Dedifferentiated amniotic fluid mesenchymal stem cell (primary cell): ENCODE measurements around the gene COL4A3.

Source experiments
- DNase-seq: peaks from one replicate; pipeline ENCODE4 v3.0.0-alpha.2; 2016; ENCODE audit errors: extremely low spot score

Gene COL4A3

DNA sequence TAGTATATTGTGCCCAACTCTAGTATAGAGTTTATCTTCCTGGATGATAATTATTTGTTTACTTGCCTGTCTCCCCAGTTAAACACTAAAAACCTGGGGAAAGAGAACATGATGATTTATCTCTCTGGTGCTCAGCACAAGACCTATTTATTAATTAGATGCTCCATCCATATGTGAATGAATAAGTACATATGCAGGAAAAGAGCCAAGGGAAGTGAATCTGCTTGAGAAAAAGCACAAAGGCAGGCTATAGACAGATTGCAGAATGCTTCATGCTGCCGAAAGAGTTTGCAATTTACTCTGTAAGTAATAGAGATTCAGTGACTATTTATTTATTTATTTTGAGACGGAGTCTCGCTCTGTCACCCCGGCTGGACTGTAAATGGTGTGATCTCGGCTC is 123.3 kb downstream of the COL4A3 start:
- DNase-seq: no peak

DNA sequence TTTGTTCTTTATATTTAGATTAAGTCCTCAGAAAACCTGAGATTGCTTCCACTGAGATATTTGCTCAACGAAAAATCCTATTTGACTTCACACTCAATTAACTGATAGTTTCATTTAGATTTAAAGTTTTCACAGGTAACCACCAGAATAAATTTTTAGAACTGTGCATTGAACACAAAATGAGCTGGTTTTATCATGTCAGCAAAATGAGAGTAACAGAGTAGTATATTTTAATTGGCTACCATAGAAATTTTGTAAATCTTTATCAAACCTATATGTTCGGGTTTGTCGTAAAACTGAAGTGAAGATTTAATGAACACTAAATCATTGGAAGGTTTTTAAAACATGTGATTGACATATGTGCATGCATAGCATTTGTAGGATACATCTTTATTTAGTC is 127.9 kb downstream of the COL4A3 start:
- DNase-seq: no peak

- DNase-seq: no peak
Observed at GRCh38 chr2:227293531-227293930, 129.1 kb downstream of the COL4A3 start.

DNA sequence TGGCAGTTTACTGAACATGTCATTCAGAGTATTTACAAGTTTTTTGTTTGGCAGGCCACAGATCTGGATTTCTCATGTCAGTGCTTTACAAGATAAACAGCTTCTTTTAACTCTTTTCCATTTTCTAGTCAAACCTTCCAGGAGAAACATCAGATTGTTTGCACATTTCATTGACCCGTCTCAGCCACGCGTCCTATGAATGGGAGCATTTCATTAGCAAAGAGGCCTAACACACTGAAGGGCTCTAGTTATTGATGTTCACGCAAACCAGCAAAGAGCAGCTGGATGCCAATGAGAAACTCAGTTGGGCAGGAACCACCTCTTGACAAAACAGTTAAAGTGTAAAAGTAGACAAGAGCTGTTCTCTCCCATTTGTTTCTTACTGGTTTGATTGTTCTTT is 131.4 kb downstream of the COL4A3 start:
- no peak for DNase-seq

- no peak for DNase-seq
Observed at GRCh38 chr2:227296671-227297405, 132.4 kb downstream of the COL4A3 start.

- DNase-seq: no peak
Observed at GRCh38 chr2:227301523-227301922, 137.1 kb downstream of the COL4A3 start.

GRCh38 chr2:227308784-227309183 is 144.4 kb downstream of the COL4A3 start:
- peak; percentile 40 for DNase-seq

DNA sequence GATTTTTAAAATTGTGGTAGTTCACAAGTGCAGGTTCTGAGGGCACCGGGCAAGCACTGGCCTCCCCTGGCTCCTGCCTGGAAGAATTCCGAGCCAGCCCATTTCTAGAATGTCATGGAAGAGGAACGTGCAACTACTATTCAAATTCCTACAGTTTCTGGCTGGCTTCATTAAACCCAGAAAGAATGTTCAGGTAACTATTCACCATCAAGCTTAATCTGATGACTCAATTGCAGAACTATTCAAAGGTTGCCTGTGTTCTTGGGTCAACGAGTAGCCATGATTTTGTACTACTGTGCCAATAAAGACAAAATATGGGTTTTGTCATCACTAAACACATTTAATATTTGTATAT is 146.3 kb downstream of the COL4A3 start:
- no peak for DNase-seq

DNA sequence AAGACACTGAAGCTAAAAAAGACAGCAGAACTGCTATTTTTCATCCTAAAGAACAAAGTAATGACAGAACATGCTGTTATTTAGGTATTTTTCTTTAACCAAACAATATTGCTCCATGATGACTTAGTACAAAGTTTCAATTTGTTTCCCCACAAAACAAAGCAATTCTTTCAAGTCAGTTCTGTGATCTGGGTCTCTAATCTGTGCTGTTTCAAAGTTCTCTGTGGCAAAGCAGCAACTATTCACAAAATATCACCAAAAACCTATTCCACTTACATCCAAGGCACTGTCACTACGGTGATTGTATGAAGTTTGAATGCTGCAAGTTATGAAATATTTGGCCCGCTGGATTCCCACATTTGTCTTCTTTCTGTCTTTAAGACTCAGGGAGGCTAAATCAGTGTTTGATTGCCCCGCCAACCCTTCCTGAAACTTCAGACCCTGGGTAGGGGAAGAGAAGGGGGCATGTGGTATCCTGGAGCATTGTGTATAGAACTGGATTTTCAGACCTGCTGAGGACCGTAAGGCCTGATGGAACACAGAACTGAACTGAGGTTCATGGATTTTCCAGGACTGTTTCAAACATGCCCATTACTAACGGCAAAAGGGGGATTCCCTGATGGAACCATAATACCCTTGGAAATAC is 147.6 kb downstream of the COL4A3 start:
- DNase-seq: no peak

- no peak for DNase-seq
Observed at GRCh38 chr2:227312579-227312978, 148.2 kb downstream of the COL4A3 start.

GRCh38 chr2:227313310-227313709 is 148.9 kb downstream of the COL4A3 start:
- no peak for DNase-seq

GRCh38 chr2:227317834-227318233 is 153.4 kb downstream of the COL4A3 start:
- no peak for DNase-seq

DNA sequence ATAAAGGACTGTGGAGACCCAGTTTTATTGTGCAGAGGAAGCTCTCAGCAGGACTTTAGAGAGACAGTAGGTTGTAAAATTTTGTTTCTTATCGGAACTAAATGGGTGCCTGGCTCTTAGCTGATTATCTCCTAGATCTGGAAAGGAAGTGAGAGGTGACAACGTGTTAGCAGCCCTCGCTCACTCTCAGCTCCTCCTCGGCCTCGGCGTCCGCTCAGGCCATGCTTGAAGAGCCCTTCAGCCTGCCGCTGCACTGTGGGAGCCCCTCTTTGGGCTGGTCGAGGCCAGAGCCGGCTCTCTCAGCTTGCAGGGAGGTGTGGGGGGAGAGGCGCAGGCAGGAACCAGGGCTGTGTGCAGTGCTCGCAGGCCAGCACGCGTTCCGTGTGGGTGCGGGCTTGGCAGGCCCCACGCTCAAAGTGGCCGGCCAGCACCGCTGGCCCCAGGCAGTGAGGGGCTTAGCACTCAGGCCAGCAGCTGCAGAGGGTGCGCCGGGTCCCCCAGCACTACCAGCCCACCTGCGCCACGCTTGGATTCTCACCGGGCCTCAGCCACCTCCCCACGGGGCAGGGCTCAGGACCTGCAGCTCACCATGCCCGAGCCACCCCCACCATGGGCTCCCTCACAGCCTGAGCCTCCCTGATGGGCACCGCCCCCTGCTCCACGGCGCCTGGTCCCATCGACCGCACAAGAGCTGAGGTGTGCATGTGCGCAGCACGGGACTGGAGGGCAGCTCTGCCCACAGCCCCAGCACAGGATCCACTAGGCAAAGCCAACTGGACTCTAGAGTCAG is 156.1 kb downstream of the COL4A3 start:
- no peak for DNase-seq

- DNase-seq: no peak
Observed at GRCh38 chr2:227322530-227323205, 158.2 kb downstream of the COL4A3 start.

DNA sequence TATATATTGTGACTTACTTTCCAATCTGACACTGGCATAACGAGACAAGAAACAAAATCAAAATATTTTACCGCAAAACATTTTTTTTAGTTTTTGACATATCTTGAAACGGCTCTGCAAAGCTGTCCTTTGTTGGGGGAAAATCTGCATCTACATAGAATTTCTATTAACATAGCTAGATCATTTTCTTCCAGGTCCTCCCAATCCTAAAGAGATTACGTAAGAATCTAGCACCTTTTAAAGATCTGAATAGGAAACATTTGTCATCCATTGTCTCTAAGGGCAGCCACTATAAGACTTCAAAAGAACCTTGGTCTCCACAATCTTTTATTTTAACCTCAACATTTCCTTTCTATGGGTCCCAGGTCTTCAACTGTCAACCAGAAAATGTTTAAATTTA is 159.4 kb downstream of the COL4A3 start:
- DNase-seq: no peak

- no peak for DNase-seq
Observed at GRCh38 chr2:227324642-227324994, 160.2 kb downstream of the COL4A3 start.

GRCh38 chr2:227324995-227325838 is 160.8 kb downstream of the COL4A3 start, which contains the start of gene MFF:
Gene MFF, plus strand, starts transcription at chr2:227325251. Its CDS starts 5,415 bp downstream, at chr2:227330666.
- DNase-seq: peak; percentile 90

DNA sequence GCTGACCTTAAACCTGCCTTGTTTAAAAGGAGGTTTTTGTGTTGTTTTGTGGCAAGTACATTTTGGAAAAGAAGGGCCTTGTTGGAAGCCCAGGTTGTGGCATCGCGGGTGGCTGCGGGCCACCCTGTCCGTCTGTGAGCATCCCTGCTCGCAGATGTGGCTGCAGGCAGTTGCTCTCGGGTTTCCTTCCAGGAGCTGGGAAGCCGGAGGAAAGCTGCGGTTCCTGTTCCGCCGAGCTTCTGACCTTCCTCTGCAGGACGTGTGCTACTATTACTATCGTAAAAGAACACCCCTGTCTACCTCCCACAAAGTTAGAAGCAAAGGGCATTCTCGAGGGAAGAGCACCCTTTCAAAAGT is 161.4 kb downstream of the COL4A3 start:
- DNase-seq: no peak

GRCh38 chr2:227326783-227327182 is 162.4 kb downstream of the COL4A3 start:
- DNase-seq: no peak

GRCh38 chr2:227335713-227336112 is 171.3 kb downstream of the COL4A3 start:
- no peak for DNase-seq

GRCh38 chr2:227337442-227337841 is 173.0 kb downstream of the COL4A3 start:
- no peak for DNase-seq
